MCF 10A (cell line): ENCODE measurements around the gene ZACN. TPM values are rescaled to one million over a fixed set of nuclear protein-coding genes. Genes with fewer than 3 reads are reported as not detected.
A peak's percentile ranks its signal among the peaks of the same experiment; 100 is the strongest.

ENCODE experiments used
- BruUV-seq: library from RNA; stranded (reverse); fragments of 400-500 nt; replicated peaks from 2 replicates; lab custom pipeline; 2021; lab: Mats Ljungman, UMichigan
- CTCF ChIA-PET: fragments of 300-600 bp; sonication (Branson Sonifier 250); formaldehyde crosslinking; extraction: SDS; loops from one replicate; lab custom pipeline; 2021; ENCODE audit warnings: antibody characterized with exemption, inconsistent platforms; lab: Yijun Ruan, JAX
- POLR2A ChIA-PET: fragments of 300-600, 350-650 bp; sonication (Branson Sonifier 250); formaldehyde crosslinking; extraction: SDS; loops from one replicate; lab custom pipeline; 2020; ENCODE audit warnings: antibody characterized with exemption, inconsistent platforms; lab: Yijun Ruan, JAX
- DNase-seq: peaks from one replicate; pipeline ENCODE4 v3.0.0-alpha.2; 2018; ENCODE audit not compliant: unreplicated experiment
- H3K27ac Mint-ChIP-seq: one replicate; pipeline ENCODE4 v1.8.0; 2022; ENCODE audit warnings: mild to moderate bottlenecking, low read depth, mixed read lengths; ENCODE audit not compliant: unreplicated experiment
- H3K27me3 Mint-ChIP-seq: one replicate; pipeline ENCODE4 v1.8.0; 2022; ENCODE audit warnings: mixed read lengths; ENCODE audit not compliant: insufficient read depth, unreplicated experiment
- H3K36me3 Mint-ChIP-seq: one replicate; pipeline ENCODE4 v1.8.0; 2022; ENCODE audit warnings: mild to moderate bottlenecking, moderate library complexity, mixed read lengths; ENCODE audit not compliant: insufficient read depth, unreplicated experiment
- H3K4me1 Mint-ChIP-seq: one replicate; pipeline ENCODE4 v1.8.0; 2022; ENCODE audit warnings: mixed read lengths; ENCODE audit not compliant: insufficient read depth, unreplicated experiment
- H3K4me3 Mint-ChIP-seq: one replicate; pipeline ENCODE4 v1.8.0; 2022; ENCODE audit warnings: mild to moderate bottlenecking, moderate library complexity, mixed read lengths; ENCODE audit not compliant: unreplicated experiment
- H3K9me3 Mint-ChIP-seq: one replicate; pipeline ENCODE4 v1.8.0; 2022; ENCODE audit warnings: mixed read lengths; ENCODE audit not compliant: unreplicated experiment
- intact Hi-C: fragments of 100-400 bp; cut with micrococcal nuclease; formaldehyde crosslinking; loops from 2 replicates; pipeline ENCODE4 v1.14.1; 2022
- total RNA-seq: library from RNA; stranded (reverse); gene quantifications from 2 replicates; pipeline ENCODE4 v1.2.3, GENCODE V29; 2022
- TF ChIP-seq, protein P1 (sequence below): fragments of 200-600 bp; IDR thresholded peaks from one replicate; pipeline ENCODE4 v1.8.0; 2022; ENCODE audit warnings: antibody characterized with exemption, mild to moderate bottlenecking; ENCODE audit not compliant: unreplicated experiment

Gene ZACN
- total RNA-seq, 1 experiment from 2014 or later = not detected

- no peaks in the 10 kb centered on the region for H3K27me3 Mint-ChIP-seq
- H3K4me1 Mint-ChIP-seq = no peaks in the 10 kb centered on the region
- H3K36me3 Mint-ChIP-seq = no peaks in the 10 kb centered on the region
- ChIA-PET CTCF (interaction anchor here (0.6 to 2.2 kb wide), 4 partner anchors 11 to 172 kb away, joined by 3 to 12 read pairs (median 4); no protein-coding TSS in a partner anchor), POLR2A (interaction anchor here (1.9 kb wide), 1 partner anchor 142 kb away, joined by 4 read pairs; no protein-coding TSS in a partner anchor)
- intact Hi-C loops = no loop called here
- no peak for DNase-seq
- no peak overlapping the region for H3K27ac Mint-ChIP-seq
- no TSS peak for BruUV-seq
- H3K9me3 Mint-ChIP-seq = no peaks in the 10 kb centered on the region
- H3K4me3 Mint-ChIP-seq = no peak overlapping the region
- TF ChIP-seq, protein P1, sequence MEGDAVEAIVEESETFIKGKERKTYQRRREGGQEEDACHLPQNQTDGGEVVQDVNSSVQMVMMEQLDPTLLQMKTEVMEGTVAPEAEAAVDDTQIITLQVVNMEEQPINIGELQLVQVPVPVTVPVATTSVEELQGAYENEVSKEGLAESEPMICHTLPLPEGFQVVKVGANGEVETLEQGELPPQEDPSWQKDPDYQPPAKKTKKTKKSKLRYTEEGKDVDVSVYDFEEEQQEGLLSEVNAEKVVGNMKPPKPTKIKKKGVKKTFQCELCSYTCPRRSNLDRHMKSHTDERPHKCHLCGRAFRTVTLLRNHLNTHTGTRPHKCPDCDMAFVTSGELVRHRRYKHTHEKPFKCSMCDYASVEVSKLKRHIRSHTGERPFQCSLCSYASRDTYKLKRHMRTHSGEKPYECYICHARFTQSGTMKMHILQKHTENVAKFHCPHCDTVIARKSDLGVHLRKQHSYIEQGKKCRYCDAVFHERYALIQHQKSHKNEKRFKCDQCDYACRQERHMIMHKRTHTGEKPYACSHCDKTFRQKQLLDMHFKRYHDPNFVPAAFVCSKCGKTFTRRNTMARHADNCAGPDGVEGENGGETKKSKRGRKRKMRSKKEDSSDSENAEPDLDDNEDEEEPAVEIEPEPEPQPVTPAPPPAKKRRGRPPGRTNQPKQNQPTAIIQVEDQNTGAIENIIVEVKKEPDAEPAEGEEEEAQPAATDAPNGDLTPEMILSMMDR = no peak
Observed at GRCh38 chr17:76125922-76126321, 46.9 kb downstream of the ZACN start.

DNA sequence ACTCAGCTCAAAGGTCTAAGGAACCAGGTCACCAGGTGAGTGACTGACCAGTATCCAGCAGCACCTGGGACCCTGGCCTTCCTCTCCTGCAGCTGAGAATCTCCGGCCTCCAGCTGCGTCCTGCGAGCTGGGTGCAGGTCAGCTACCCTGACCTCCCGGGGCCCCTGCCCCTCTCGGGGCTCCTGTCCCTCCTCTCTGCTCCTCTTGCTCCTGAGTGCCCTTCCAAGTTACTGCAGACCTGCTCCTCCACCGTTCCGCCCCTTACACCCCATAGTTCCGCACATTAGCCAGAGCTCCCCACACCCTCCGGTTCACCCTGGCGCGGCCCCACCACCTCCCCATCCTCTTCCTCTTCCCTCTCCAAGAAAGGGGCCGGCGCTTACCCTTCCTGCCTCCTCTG is 51.5 kb downstream of the ZACN start:
- peaks cover 11% of the 10 kb centered on the region for H3K4me1 Mint-ChIP-seq
- CTCF ChIA-PET = interaction anchor here (0.5 to 1.1 kb wide), 3 partner anchors 137 to 267 kb away, joined by 3 to 7 read pairs (median 5); no protein-coding TSS in a partner anchor

DNA sequence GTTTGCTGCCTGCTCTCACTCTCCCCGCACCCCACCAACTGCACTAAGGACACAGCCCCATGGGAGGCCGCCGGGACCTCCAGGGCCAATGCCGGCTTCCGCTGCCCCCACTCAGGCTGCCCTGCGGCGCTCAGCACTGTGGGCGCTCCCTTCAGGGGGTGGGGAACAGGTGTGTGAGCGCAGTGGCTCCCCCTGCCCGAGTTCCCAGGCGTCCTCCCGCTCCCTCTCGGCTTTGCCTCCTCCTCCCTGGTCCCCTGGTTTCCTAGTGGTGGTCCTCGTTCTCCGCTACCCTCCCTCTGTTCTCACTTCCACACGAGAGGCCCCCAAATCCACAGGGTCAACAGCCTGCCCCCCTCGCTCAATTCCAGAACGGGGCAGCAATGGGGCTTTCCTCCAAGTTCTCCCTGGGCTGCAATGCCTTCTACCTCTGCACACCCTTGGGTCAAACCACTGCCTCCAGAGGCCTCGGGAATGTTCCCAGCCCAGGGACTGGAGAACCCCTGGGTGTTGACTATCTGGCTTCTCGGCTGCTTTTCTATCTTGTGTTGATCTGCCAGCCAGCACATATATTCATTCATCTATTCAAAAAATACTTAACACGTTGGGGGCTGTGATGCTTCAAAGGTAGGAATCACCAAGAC is 52.2 kb downstream of the ZACN start:
- ChIA-PET POLR2A (no interaction called here), CTCF (interaction anchor here (0.5 kb wide), 1 partner anchor 136 kb away, joined by 3 read pairs; no protein-coding TSS in a partner anchor)
- TF ChIP-seq, protein P1 = no peak
- Mint-ChIP-seq H3K4me1 (peaks cover 11% of the 10 kb centered on the region), H3K27ac (peak overlapping the region; percentile 25), H3K27me3 (no peaks in the 10 kb centered on the region), H3K9me3 (no peaks in the 10 kb centered on the region), H3K36me3 (no peaks in the 10 kb centered on the region), H3K4me3 (no peak overlapping the region)
- no TSS peak for BruUV-seq
- intact Hi-C loops = no loop called here
- DNase-seq = no peak

More for the DNA sequence above, 51.5 kb downstream of the ZACN start:
- POLR2A ChIA-PET = no interaction called here
- TF ChIP-seq, protein P1 = no peak
- no TSS peak for BruUV-seq
- Mint-ChIP-seq H3K4me3 (no peak overlapping the region), H3K9me3 (no peaks in the 10 kb centered on the region), H3K27me3 (no peaks in the 10 kb centered on the region), H3K27ac (peak overlapping the region; percentile 25), H3K36me3 (no peaks in the 10 kb centered on the region)
- intact Hi-C loops = no loop called here
- DNase-seq = no peak

GRCh38 chr17:76131692-76132573 is 53.0 kb downstream of the ZACN start:
- Mint-ChIP-seq H3K36me3 (no peaks in the 10 kb centered on the region), H3K27ac (no peak overlapping the region), H3K27me3 (no peaks in the 10 kb centered on the region), H3K4me3 (no peak overlapping the region), H3K4me1 (peaks cover 11% of the 10 kb centered on the region), H3K9me3 (no peaks in the 10 kb centered on the region)
- BruUV-seq = no TSS peak
- TF ChIP-seq, protein P1 = no peak
- ChIA-PET CTCF (interaction anchor here (1.2 to 1.3 kb wide), 3 partner anchors 9 to 148 kb away, joined by 3 to 6 read pairs (median 4); no protein-coding TSS in a partner anchor), POLR2A (interaction anchor here (0.6 to 2.3 kb wide), 2 partner anchors 17 to 132 kb away, joined by 3 to 11 read pairs; partner anchors contain the start of gene UBALD2)
- DNase-seq = peak; percentile 85
- intact Hi-C loops = no loop called here
